Endothelial cell of umbilical vein (primary cell): Measurements from ENCODE around the gene UROD. TPM values are rescaled to one million over a fixed set of nuclear protein-coding genes. Genes with fewer than 3 reads are reported as not detected.

Experiments
- BruUV-seq: library from RNA; stranded (reverse); fragments of 400-500 nt; replicated peaks from 2 replicates; lab custom pipeline; 2021; lab: Mats Ljungman, UMichigan
- CTCF ChIA-PET: fragments of 300-600, 350-600 bp; sonication (Branson Sonifier 250); formaldehyde crosslinking; loops from one replicate; lab custom pipeline; 2021; ENCODE audit warnings: antibody characterized with exemption, inconsistent platforms; lab: Charles Lee
- POLR2A ChIA-PET: fragments of 300-600, 350-600 bp; sonication (Branson Sonifier 250); formaldehyde crosslinking; loops from one replicate; lab custom pipeline; 2021; ENCODE audit warnings: antibody characterized with exemption, inconsistent platforms; lab: Charles Lee
- DNase-seq: peaks from one replicate; pipeline ENCODE4 v3.0.0-alpha.2; 2011; ENCODE audit warnings: low read depth, low spot score
- FAIRE-seq: peaks from 2 replicates; lab custom pipeline; 2011; peaks lifted over from hg19 to GRCh38; lab: Jason Lieb, UNC
- H2AFZ ChIP-seq: 2 replicates; pipeline ENCODE4 v1.6.0; 2012; ENCODE audit warnings: low read depth, low read length, control low read depth, inconsistent platforms
- H3K27ac ChIP-seq: 2 replicates; pipeline ENCODE4 v1.5.1; 2011; ENCODE audit warnings: low read depth, mild to moderate bottlenecking, control low read depth, low read length, moderate library complexity; ENCODE audit not compliant: insufficient read depth
- H3K27me3 ChIP-seq, 2 experiments: 2 replicates each; pipeline versions ENCODE4 v1.6.0 to v1.6.1; 2011; ENCODE audit warnings: low read length in 2 of 2, mixed read lengths in 1 of 2; ENCODE audit not compliant: control insufficient read depth in 2 of 2, insufficient read depth in 2 of 2
- H3K36me3 ChIP-seq, 2 experiments: 2 replicates in 1 of 2; 3 replicates in 1 of 2; pipeline ENCODE4 v1.5.1; 2011; ENCODE audit warnings: low read length in 2 of 2, mild to moderate bottlenecking in 1 of 2, moderate library complexity in 1 of 2; ENCODE audit not compliant: control insufficient read depth in 2 of 2, insufficient read depth in 2 of 2; ENCODE audit errors: extremely low read depth in 1 of 2
- H3K4me1 ChIP-seq: 3 replicates; pipeline ENCODE4 v1.5.1; 2011; ENCODE audit warnings: mild to moderate bottlenecking, low read length; ENCODE audit not compliant: control insufficient read depth, insufficient read depth; ENCODE audit errors: extremely low read depth
- H3K4me2 ChIP-seq: 2 replicates; pipeline ENCODE4 v1.6.1; 2011; ENCODE audit warnings: low read length, control low read depth, mixed read lengths; ENCODE audit not compliant: insufficient read depth
- H3K4me3 ChIP-seq, 3 experiments: fragments of 200-600 bp in 1 of 3; sonication (generic), shearing (Covaris generic) in 1 of 3; replicated peaks in 1 of 3; 2 replicates each; pipeline ENCODE4 v1.5.1; 2011 to 2016; ENCODE audit warnings: control low read depth in 3 of 3, low read length in 3 of 3, mild to moderate bottlenecking in 2 of 3, inconsistent platforms in 1 of 3, low read depth in 1 of 3, moderate library complexity in 1 of 3; ENCODE audit not compliant: insufficient read depth in 1 of 3
- H3K79me2 ChIP-seq: 2 replicates; pipeline ENCODE4 v1.6.0; 2012; ENCODE audit warnings: low read length, inconsistent platforms; ENCODE audit not compliant: control insufficient read depth, insufficient read depth
- H3K9ac ChIP-seq: replicated peaks from 2 replicates; pipeline ENCODE3; 2011; ENCODE audit warnings: low read length, control low read depth; ENCODE audit not compliant: insufficient read depth; ENCODE audit errors: extremely low read depth
- H3K9me1 ChIP-seq: replicated peaks from 3 replicates; pipeline ENCODE4 v1.6.0; 2011; ENCODE audit warnings: mild to moderate bottlenecking, low read length; ENCODE audit not compliant: control insufficient read depth, insufficient read depth; ENCODE audit errors: extremely low read depth
- H3K9me3 ChIP-seq: replicated peaks from 2 replicates; pipeline ENCODE4 v1.5.1; 2012; ENCODE audit warnings: low read length, inconsistent platforms; ENCODE audit not compliant: control insufficient read depth, insufficient read depth
- H4K20me1 ChIP-seq: replicated peaks from 2 replicates; pipeline ENCODE3; 2011; ENCODE audit warnings: mild to moderate bottlenecking, low read length; ENCODE audit not compliant: control insufficient read depth, insufficient read depth; ENCODE audit errors: extremely low read depth
- EZH2 ChIP-seq: IDR thresholded peaks from 2 replicates; pipeline ENCODE4 v1.6.1; 2012; ENCODE audit warnings: borderline replicate concordance, low read depth, mild to moderate bottlenecking, moderate library complexity, low read length, inconsistent platforms; ENCODE audit not compliant: severe bottlenecking
- FOS ChIP-seq: IDR thresholded peaks from 2 replicates; pipeline ENCODE4 v1.6.1; 2011; ENCODE audit warnings: mild to moderate bottlenecking, low read length, moderate library complexity, borderline replicate concordance; ENCODE audit not compliant: insufficient read depth
- GATA2 ChIP-seq: IDR thresholded peaks from 2 replicates; pipeline ENCODE4 v1.7.0; 2011; ENCODE audit warnings: low read depth, mild to moderate bottlenecking, moderate library complexity, mixed read lengths, low read length; ENCODE audit not compliant: insufficient read length, insufficient read depth
- JUN ChIP-seq: IDR thresholded peaks from 2 replicates; pipeline ENCODE4 v1.6.1; 2011; ENCODE audit warnings: borderline replicate concordance, low read depth; ENCODE audit not compliant: insufficient read length, insufficient read depth
- MYC ChIP-seq: IDR thresholded peaks from one replicate; pipeline ENCODE4 v1.6.1; 2011; ENCODE audit warnings: mild to moderate bottlenecking, low read depth, low read length
- POLR2AphosphoS5 ChIP-seq: IDR thresholded peaks from 2 replicates; pipeline ENCODE4 v1.6.1; 2012; ENCODE audit warnings: low read depth, mild to moderate bottlenecking, control low read depth, low read length, moderate library complexity; ENCODE audit not compliant: insufficient read depth
- dilution Hi-C: fragments of 300-500 bp; cut with MboI; formaldehyde crosslinking; loops from one replicate; pipeline ENCODE4 v1.15.0; 2019; ENCODE audit warnings: low sequenced_read_pairs; ENCODE audit not compliant: extremely low pct_ligation_motif_present
- intact Hi-C: fragments of 100-400 bp; cut with micrococcal nuclease; formaldehyde crosslinking; loops from one replicate; pipeline ENCODE4 v1.10.0; 2022
- polyA plus RNA-seq, 4 experiments: library from polyadenylated mRNA; depleted of rRNA in 3 of 4; stranded (reverse) in 3 of 4; unstranded in 1 of 4; fragments of >200 nt; gene quantifications; 2 replicates each; pipeline versions ENCODE4 v1.2.1 to v1.2.3, GENCODE V29; 2011 to 2012; ENCODE audit warnings: missing spikeins in 1 of 4
- total RNA-seq: library from RNA; stranded (reverse); gene quantifications from 2 replicates; pipeline ENCODE4 v1.2.3, GENCODE V29; 2021
- TF ChIP-seq, protein P1 (sequence below), 2 donors: IDR thresholded peaks; 1 replicate in 1 of 2; 2 replicates in 1 of 2; pipeline ENCODE4 v1.5.1; 2011; ENCODE audit warnings: low read length in 2 of 2, mild to moderate bottlenecking in 2 of 2, moderate library complexity in 2 of 2, control low read depth in 1 of 2, inconsistent platforms in 1 of 2, low read depth in 1 of 2; ENCODE audit not compliant: insufficient read depth in 1 of 2; ENCODE audit errors: extremely low read depth in 1 of 2

The UROD gene
- total and polyA plus RNA-seq, 2 donors (not counting 3 experiments of a cell fraction or from before 2014, with no cell fraction given): 192 to 636 TPM

GRCh38 chr1:45004281-45004920, 7.7 kb upstream of the UROD start:
- dilution Hi-C loops (no loop called here), intact Hi-C loops (no loop called here)
- ChIA-PET CTCF (interaction anchor here (1.1 to 1.6 kb wide), 3 partner anchors 10 to 211 kb away, joined by 3 to 6 read pairs (median 3); no protein-coding TSS in a partner anchor), POLR2A (no interaction called here)
- no peak overlapping the region for H3K27ac ChIP-seq
- no peak overlapping the region for H3K4me2 ChIP-seq
- no peak for FAIRE-seq
- peaks cover under 1% of the 10 kb centered on the region for H3K79me2 ChIP-seq
- H3K36me3 ChIP-seq: peaks cover 17 to 67% of the 10 kb centered on the region in 2 experiments
- no peaks in the 10 kb centered on the region for H4K20me1 ChIP-seq
- H3K9ac ChIP-seq: no peak overlapping the region
- no peaks in the 10 kb centered on the region for H3K9me1 ChIP-seq
- no peak overlapping the region for H3K4me3 ChIP-seq
- H3K4me1 ChIP-seq: peaks cover under 1% of the 10 kb centered on the region
- no TSS peak for BruUV-seq
- H3K27me3 ChIP-seq: no peaks in the 10 kb centered on the region
- no peak for DNase-seq
- no peak overlapping the region for H2AFZ ChIP-seq
- H3K9me3 ChIP-seq: no peaks in the 10 kb centered on the region
- TF ChIP-seq MYC (no peak), FOS (no peak), EZH2 (no peak), POLR2AphosphoS5 (no peak)

DNA sequence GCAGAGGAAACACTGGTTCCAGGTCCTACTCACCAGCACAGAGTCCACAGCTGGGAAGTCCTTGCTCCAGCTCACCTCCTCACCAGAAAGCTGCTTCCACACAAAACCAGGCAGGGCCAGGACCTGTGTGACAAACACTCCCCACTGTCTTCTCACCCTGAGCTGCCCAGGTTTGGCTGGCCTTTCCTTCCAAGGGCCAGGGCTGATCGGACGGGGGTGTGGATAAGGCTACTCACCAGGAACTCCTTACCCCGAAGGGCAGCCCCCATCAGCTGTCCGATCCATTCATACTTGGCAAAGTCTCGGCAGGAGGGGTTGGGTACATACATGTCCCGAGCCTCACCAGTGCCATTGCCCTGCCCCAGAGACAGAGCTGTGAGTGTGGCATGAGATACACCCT, 6.3 kb upstream of the UROD start:
- peaks cover 17 to 71% of the 10 kb centered on the region in 2 experiments for H3K36me3 ChIP-seq
- no peak overlapping the region for H3K9ac ChIP-seq
- H3K27ac ChIP-seq: no peak overlapping the region
- H3K9me3 ChIP-seq: no peaks in the 10 kb centered on the region
- CTCF ChIA-PET: interaction anchor here (1.1 to 1.6 kb wide), 4 partner anchors 8 to 213 kb away, joined by 3 to 6 read pairs (median 3); no protein-coding TSS in a partner anchor
- no peak overlapping the region for H3K4me2 ChIP-seq
- H2AFZ ChIP-seq: no peak overlapping the region
- POLR2A ChIA-PET: no interaction called here
- intact Hi-C loops: no loop called here
- DNase-seq (no peak), FAIRE-seq (no peak)
- no peak overlapping the region for H3K4me3 ChIP-seq
- dilution Hi-C loops: no loop called here
- peaks cover 8% of the 10 kb centered on the region for H3K4me1 ChIP-seq
- TF ChIP-seq EZH2: no peak
- no peak for TF ChIP-seq POLR2AphosphoS5
- no peak for TF ChIP-seq GATA2
- TF ChIP-seq JUN: no peak
- TF ChIP-seq, protein P1, sequence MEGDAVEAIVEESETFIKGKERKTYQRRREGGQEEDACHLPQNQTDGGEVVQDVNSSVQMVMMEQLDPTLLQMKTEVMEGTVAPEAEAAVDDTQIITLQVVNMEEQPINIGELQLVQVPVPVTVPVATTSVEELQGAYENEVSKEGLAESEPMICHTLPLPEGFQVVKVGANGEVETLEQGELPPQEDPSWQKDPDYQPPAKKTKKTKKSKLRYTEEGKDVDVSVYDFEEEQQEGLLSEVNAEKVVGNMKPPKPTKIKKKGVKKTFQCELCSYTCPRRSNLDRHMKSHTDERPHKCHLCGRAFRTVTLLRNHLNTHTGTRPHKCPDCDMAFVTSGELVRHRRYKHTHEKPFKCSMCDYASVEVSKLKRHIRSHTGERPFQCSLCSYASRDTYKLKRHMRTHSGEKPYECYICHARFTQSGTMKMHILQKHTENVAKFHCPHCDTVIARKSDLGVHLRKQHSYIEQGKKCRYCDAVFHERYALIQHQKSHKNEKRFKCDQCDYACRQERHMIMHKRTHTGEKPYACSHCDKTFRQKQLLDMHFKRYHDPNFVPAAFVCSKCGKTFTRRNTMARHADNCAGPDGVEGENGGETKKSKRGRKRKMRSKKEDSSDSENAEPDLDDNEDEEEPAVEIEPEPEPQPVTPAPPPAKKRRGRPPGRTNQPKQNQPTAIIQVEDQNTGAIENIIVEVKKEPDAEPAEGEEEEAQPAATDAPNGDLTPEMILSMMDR (IDR thresholded peaks at IDR 0.05; ENCODE audit: extremely low read depth in 1 of 2, insufficient read depth in 1 of 2, low read depth in 1 of 2, low read length in 2 of 2): no peak
- no peaks in the 10 kb centered on the region for H3K27me3 ChIP-seq
- no peaks in the 10 kb centered on the region for H4K20me1 ChIP-seq
- H3K79me2 ChIP-seq: peaks cover 13% of the 10 kb centered on the region
- no peaks in the 10 kb centered on the region for H3K9me1 ChIP-seq
- BruUV-seq: no TSS peak
